Coronary artery (tissue), 2 donors: ENCODE data around the gene SGMS1.

ENCODE experiments used
- DNase-seq: peaks from one replicate; pipeline ENCODE4 v3.0.0-alpha.2; 2017; ENCODE audit warnings: low spot score
- H3K27ac ChIP-seq, 2 donors: fragments of 200-600 bp; sonication (generic); one replicate each; pipeline ENCODE4 v1.5.1; 2016 to 2019
- H3K4me3 ChIP-seq: fragments of 200-600 bp; sonication (generic); 2 replicates; pipeline ENCODE4 v1.5.1; 2016; ENCODE audit warnings: mild to moderate bottlenecking, moderate library complexity
- CTCF ChIP-seq: fragments of 200-600 bp; sonication (generic); IDR thresholded peaks from one replicate; pipeline ENCODE4 v1.5.1; 2019; ENCODE audit warnings: antibody characterized with exemption

SGMS1 gene

GRCh38 chr10:50318129-50318528, 305.6 kb downstream of the SGMS1 start:
- no peak for DNase-seq
- Histone ChIP-seq H3K4me3 (no peak overlapping the region), H3K27ac (no peak overlapping the region)
- TF ChIP-seq CTCF = no peak

GRCh38 chr10:50316695-50317648, 306.8 kb downstream of the SGMS1 start:
- Histone ChIP-seq H3K4me3 (no peak overlapping the region), H3K27ac (no peak overlapping the region)
- DNase-seq = no peak
- TF ChIP-seq CTCF = no peak

GRCh38 chr10:50316174-50316573, 307.6 kb downstream of the SGMS1 start:
- DNase-seq = no peak
- TF ChIP-seq CTCF = no peak
- Histone ChIP-seq H3K4me3 (no peak overlapping the region), H3K27ac (no peak overlapping the region)

- no peak for DNase-seq
- no peak overlapping the region for H3K27ac ChIP-seq
- no peak for TF ChIP-seq CTCF
- H3K4me3 ChIP-seq = no peak overlapping the region
These were observed 308.3 kb downstream of the SGMS1 start for GRCh38 chr10:50315424-50315823.

GRCh38 chr10:50314169-50315071, 309.3 kb downstream of the SGMS1 start:
- Histone ChIP-seq H3K27ac (no peak overlapping the region), H3K4me3 (no peak overlapping the region)
- no peak for TF ChIP-seq CTCF
- no peak for DNase-seq

- no peak for TF ChIP-seq CTCF
- no peak overlapping the region for H3K27ac ChIP-seq
- no peak overlapping the region for H3K4me3 ChIP-seq
- no peak for DNase-seq
These were observed 311.0 kb downstream of the SGMS1 start for GRCh38 chr10:50312464-50313437.
